Inferior parietal cortex (tissue), 1 donor: ENCODE measurements around the gene PDE8A.
"Not testable (repeated sequence)": the region's sequence is repeated elsewhere in the genome, so short reads cannot be mapped to it uniquely, and the experiment has no call there.

ENCODE experiments used
- DNase-seq: peaks from one replicate; pipeline ENCODE4 v3.0.0-alpha.2; 2016; ENCODE audit errors: extremely low spot score

The PDE8A gene

GRCh38 chr15:85172846-85173490 lies 191.3 kb downstream of the PDE8A start:
- no peak for DNase-seq

- DNase-seq, result not testable (repeated sequence)
Measured at GRCh38 chr15:85173630-85174029, 192.0 kb downstream of the PDE8A start.

- DNase-seq, result no peak
Measured at GRCh38 chr15:85174521-85174920, 192.9 kb downstream of the PDE8A start.

GRCh38 chr15:85177042-85177515 lies 195.4 kb downstream of the PDE8A start:
- DNase-seq, result not testable (repeated sequence)

GRCh38 chr15:85178308-85178707 lies 196.7 kb downstream of the PDE8A start:
- DNase-seq, result no peak

- no peak for DNase-seq
Measured at GRCh38 chr15:85179700-85180099, 198.0 kb downstream of the PDE8A start.

- DNase-seq, result not testable (repeated sequence)
Measured at GRCh38 chr15:85185350-85185749, 203.7 kb downstream of the PDE8A start.

GRCh38 chr15:85188171-85188577 lies 206.5 kb downstream of the PDE8A start:
- not testable (repeated sequence) for DNase-seq
